ENCODE data around the gene GRIN2A.

Gene GRIN2A

DNA sequence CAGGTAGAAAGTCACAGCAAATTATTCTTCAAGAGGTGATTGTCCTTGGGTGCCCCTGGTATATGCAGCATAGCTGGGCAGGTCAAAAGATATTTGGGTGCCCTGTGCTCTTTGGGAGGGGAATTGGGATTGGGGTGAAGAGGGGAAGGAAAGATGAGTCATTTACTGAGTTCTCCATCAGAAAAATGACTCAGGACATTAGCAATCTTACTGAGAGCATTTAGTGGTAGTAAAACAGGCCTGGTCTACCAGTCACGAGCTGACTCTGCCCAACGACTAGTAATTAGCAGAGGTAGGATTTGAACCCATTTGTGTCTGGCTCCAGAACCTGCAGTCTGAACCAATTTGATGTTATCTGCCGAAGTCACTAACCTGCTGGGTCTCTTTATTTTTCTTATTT, 6.0 kb upstream of the GRIN2A start:
- in situ Hi-C loops (cut with MboI; ENCODE audit: low sequenced_read_pairs): no loop called here

DNA sequence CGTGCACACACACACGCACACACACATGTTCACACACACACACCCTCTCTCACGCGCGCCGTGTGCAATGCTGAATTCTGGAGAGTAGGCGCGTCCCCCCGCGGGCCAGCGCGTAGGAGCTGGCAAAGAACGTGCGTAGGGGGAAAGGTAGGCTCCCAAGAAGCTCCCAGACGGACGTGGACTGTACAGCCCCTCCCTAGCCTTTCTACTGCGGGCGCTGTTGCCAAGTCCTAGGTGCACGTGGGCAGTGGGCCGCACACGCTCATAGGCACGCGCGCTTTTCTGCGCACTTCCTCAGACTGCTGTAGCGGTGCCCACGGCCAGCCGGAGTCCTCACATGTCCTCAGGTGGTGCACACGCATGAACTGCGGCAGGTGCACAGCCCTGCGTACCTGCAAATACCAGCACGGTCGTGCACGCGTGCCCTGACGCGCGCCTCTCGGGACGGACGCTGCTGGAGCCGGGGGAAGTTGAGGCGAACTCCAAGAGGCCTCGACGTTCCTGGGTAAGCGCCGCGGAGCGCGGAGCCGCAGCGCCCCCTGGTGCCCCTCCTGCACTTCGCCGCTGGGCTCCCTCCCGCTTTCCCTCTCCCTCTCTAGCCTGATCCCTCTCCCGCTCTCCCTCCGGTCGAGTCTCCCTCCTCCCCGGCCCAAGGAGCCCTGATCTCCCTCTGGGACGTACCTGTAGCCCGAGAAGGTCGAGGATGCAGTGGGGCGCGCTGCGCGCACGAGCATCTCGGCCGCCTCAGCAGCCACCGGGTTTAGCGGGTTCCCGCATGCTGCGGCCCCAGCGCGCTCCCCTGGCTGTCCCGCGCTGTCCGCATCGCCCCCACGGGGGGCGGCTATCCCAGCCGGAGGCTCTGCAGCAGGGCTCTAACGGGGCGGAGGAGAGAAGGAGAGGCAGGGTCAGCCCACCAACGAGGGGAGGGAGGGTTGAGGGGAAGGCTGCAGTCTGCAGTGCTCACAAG, 749 bp downstream of the GRIN2A start:
- in situ Hi-C loops (cut with MboI; ENCODE audit: low sequenced_read_pairs): no loop called here

DNA sequence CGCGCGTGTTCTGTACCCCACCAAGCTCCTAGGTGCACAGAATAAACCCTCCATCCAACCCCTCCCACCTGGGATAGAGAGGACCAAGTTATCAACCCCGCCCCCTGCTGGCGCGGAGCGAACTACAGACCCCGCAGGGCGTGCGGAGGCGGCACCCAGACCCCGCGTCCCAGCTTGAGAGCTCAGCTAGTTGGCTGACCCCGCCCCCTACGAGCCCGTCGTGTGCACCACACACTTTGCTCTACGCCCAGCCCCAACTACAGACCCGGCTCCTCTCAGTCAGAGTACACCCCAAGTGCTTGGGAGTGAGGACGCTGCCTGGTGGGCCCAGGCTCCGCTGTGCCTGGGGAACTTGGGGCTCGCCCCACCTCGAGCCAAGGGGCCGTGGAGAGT, 1.5 kb downstream of the GRIN2A start:
- in situ Hi-C loops (cut with MboI; ENCODE audit: low sequenced_read_pairs): no loop called here

DNA sequence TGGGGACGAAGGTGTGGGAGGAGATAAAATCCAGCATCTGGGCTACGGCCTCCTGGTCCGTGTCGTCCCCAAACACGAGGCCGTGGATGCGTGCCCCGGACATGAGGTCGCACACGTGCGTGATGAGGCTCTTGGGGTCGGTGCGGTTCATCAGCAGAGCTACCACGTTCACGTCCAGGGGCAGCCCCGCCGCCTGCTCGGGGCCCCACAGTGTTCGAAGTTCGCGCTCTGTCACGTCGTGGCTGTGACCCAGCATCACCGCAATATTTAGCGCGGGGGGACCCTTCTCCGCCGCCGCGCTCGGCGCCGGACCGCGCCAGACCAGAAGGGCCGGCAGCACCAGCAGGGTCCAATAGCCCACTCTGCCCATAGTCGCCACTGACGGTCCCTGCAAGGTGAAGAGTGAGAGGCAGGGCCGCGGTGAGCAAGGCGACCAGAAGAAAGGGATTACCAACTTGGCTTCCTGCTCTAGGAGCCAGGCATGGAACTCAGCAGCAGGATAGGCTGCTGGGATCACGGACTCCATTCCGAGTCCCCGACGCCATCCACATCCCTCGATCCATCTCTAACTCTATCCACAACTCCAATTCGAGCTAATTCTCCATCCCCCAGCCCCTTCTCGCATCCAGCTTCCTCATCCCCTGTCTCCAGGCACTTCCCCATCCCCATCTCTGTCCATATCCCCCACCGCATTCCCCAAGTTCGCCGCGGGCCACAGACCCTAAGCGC, 2.0 kb downstream of the GRIN2A start:
- in situ Hi-C loops (cut with MboI; ENCODE audit: low sequenced_read_pairs): no loop called here

DNA sequence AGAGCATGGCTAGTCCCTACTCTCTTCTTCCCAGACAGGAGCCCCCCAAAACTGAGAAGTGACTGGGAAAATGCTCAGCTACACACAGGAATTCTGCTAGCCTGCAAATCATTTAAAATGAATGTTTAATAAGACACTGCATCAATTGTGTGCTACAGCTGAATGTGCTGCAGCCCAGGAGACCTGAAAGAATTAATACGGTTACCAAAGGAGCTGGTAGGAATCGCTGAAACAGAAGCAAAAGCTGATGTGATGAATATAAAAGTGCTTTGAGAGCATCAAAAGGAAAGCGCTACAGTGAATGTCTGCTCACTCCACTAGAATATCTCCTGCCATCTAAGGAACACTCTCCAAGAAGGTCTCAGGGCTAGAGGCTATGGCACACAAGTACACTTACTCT, 3.7 kb downstream of the GRIN2A start:
- in situ Hi-C loops (cut with MboI; ENCODE audit: low sequenced_read_pairs): no loop called here

DNA sequence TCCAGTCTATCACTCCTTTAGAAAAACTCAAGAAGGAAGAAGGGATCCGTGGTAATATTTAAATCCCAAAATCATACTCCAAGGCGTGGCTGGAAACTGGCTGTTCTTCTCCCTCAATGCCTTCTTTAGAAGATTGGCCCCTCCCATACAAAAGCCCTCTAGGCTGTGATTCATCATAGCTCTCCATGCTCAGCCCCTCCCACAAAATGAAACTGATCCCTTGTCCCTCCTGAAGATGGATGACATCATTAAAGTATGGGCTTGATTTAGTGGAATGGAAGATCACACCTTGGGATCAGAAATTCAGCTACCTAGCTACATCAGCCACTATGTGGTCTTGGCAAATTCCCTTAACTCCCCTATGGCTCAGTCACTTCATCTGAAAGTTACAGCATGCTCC, 4.1 kb downstream of the GRIN2A start:
- in situ Hi-C loops (cut with MboI; ENCODE audit: low sequenced_read_pairs): no loop called here

DNA sequence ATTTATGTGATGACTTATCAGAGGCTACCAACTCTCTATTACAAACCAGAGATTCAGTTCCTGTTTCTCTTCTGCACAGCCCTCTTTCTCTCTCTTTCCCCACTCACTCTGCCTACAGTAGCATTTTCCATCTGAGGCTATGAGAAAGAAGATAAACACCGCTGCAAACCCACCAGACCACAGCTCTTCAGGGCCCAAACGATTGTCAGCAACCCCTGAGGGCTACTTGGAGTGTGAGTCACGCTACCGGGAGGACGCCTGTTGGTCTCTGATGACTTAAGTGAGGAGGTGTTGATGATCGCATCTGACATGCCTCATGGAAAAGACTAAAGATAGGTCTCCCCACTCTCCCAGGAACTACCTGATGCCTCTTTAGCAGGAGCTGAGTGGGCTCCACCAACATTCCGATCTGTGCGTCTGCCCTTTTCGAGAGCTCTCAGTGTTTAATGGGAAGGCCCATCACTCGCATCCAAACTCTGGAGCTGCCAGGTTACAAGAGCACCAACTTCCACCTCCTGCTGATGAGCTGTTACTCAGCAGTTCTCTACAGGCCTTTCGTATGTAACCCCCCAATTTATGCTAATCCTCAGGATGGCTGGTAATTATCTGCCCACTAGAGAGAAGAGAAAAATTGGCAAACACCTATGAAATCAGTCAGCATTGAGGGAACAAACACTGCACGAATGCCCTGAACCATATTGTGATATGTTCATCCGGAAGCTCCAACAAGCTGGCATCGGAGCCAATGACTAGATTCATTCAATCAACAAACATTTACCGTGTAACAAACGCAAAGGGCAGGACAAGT, 9.2 kb downstream of the GRIN2A start:
- in situ Hi-C loops (cut with MboI; ENCODE audit: low sequenced_read_pairs): no loop called here

DNA sequence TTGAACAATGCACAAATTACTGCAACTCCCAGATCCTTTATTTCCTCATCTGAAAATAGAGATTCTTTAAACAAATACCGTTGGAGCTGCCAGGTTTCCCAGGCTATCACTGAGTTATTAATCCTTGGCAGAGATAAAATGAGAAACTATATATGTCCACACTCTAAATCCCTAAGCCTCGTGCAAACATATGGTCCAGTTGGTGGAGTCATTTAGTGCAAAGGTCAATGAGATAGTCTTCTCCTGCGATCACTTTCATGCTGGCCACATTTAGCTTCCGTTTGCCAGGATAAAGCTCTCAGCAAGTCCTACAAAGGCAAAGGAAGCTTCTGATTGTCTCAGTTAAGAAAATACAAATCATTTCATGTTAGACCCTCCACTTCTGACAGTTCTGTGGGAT, 11.0 kb downstream of the GRIN2A start:
- in situ Hi-C loops (cut with MboI; ENCODE audit: low sequenced_read_pairs): no loop called here

DNA sequence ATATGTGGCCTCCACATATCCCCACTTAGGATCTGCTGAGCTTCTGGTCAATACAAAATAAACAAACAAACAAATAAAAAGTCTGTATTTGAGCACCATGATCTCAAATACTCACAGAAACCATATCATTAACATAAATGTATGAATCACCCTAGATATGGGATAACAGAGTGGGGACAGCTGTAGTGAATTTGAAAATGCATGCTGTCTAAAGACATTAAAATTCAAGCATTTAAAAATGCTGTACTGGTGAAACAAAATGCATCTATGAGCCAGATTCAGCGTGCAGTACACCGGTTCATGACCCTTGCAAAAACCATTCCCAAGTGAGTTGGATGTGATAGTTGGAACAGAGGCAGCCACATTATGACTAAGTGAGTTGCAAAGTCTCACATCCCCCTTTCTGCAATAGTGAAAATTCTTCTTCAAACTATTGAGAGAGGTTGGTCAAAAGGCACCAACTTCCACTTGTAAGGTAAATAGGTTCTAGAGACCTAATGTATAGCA, 12.3 kb downstream of the GRIN2A start:
- in situ Hi-C loops (cut with MboI; ENCODE audit: low sequenced_read_pairs): no loop called here

DNA sequence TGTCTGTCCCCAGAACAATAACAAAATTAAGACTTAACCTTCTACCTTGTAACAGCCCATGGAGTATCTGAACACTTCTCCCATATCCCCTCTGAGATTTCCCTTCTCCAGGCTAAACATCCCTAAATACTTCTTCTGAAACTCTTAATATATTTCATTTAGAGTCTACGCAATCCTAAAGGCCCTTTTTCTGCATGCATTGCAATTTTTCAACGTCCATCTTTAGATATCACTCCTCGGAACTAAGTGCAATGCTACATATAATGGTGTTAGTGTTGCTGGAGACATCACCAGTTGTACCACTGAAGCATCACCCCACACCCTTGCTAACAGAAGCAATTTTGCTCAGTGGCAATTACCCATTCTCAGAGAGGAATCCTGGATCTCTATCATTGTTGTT, 13.2 kb downstream of the GRIN2A start:
- in situ Hi-C loops (cut with MboI; ENCODE audit: low sequenced_read_pairs): no loop called here

DNA sequence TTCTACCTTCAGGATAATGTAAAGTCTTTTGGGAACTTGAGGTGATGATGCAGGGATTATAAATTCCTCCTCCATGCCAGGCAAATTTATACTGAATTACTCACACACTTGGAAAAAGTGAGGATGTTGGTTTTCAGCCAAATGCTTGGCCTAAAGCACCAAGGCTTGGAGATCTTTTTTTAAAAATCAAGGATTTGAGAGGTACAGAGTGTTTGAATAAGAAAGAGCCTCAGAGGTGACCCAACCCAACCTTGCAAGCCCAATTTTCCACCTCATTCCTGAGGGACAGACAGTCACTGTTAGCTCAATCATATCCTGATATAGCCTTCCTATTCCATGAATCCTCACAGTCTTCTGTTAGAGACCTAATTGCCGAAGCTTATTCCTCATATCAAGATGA, 14.0 kb downstream of the GRIN2A start:
- in situ Hi-C loops (cut with MboI; ENCODE audit: low sequenced_read_pairs): no loop called here

DNA sequence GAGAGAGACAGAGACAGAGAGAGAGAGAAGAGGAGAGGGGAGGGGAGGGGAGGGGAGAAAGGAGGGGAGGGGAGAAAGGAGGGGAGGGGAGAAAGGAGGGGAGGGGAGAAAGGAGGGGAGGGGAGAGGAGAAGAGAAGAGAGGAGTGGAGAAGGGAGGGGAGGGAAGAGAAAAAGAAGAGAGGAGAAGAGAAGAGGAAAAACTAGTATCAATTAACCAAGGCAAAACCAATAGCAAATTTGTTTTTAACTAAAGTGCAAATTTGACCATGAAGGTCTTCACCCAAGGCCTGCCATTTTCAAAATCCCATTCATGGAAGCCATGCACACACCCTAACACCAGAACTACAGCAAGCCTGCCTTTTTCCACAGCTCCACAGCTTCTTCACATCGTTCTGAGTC, 16.6 kb downstream of the GRIN2A start:
- in situ Hi-C loops (cut with MboI; ENCODE audit: low sequenced_read_pairs): no loop called here

DNA sequence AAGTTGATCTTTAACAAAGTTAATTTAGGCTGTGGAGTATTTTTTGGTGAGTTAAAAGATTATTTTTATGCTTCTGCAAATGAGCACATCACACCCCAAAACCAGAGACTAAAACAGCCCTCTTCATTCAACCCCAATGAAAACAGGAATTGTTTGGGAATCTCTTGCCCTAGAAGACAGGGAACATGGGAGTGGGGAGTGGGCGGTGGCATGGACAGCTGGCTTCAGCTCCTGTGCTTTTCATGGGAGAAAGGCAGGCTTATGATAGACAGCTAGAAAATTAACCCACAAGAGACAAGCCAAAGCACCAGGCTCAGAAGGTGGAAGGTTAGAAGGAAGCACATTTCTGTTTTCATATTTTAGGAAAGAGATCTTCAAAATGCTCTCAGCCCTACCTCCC, 19.2 kb downstream of the GRIN2A start:
- in situ Hi-C loops (cut with MboI; ENCODE audit: low sequenced_read_pairs): no loop called here

DNA sequence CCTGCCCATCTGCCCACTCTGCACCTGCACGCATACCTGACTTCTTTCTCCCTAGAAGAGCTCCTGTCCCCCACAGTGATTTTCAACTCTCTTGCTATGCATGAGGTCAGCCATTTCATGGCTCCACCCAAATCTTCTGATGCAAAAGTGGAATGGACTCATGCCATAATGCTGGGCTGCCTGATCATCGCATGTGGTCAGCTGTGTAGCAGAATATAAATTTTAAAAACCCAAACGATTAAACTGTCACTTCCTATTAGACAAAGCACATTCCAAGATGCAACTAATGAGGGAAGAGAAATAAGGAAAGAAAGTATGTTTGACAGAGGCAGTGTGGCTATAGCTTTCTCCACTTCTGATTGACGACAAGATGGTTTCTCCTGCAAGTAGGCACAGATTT, 26.1 kb downstream of the GRIN2A start:
- in situ Hi-C loops (cut with MboI; ENCODE audit: low sequenced_read_pairs): no loop called here

DNA sequence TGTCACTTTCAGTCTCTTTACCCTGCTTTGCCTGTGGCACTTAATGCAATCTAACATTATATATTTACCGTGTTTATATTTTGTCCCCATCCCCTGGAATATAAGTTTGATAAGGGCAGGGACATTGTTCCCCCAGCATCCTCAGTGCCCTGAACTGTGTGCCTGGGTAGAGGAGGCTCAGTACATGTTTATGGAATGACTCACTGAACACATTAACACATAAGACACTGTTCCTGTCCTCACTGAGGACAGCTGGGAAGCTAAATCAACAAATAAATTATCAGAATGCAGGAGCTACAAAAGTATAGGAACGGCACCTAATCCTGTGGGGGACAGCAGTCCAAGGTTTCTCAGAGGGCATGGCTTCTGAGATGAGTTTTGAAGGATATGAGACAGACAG, 27.8 kb downstream of the GRIN2A start:
- in situ Hi-C loops (cut with MboI; ENCODE audit: low sequenced_read_pairs): no loop called here

DNA sequence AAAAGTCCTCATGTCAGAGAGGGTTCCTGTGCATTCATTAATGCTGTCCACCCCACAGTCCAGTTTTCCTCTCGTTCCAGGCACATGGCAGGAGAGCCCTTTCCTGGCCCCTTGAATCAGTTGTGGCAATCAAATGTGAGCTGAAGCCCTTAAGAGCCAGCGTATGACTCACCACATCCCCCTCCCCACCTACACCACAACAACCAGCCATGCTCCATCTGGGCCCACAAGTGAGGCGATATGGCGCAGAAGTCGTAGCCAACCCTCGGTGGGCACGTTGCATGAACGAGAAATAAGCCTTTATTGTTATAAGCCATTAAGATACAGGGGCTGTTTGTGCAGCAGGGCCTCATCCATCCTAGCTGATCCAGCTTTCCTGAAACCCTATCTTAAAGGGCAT, 28.2 kb downstream of the GRIN2A start:
- in situ Hi-C loops (cut with MboI; ENCODE audit: low sequenced_read_pairs): no loop called here

DNA sequence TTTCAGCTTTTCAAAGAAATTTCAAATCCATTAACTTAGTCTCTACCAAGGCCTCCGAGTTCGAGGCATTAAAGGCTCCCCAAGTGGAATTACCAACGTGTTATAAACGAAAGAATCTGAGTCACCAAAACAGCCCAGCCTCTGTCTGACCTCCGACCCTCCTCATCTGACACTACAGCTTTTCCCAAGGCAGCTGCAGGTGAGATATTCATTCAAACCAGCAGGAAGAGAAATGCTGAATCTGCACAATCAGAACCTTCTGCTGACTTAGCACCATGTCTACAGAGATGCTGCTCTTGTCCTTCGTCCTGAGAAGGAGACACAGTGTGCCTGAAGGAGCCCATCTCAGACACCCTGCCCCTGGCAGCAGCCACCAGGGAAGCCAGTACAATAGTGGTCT, 30.5 kb downstream of the GRIN2A start:
- in situ Hi-C loops (cut with MboI; ENCODE audit: low sequenced_read_pairs): no loop called here

DNA sequence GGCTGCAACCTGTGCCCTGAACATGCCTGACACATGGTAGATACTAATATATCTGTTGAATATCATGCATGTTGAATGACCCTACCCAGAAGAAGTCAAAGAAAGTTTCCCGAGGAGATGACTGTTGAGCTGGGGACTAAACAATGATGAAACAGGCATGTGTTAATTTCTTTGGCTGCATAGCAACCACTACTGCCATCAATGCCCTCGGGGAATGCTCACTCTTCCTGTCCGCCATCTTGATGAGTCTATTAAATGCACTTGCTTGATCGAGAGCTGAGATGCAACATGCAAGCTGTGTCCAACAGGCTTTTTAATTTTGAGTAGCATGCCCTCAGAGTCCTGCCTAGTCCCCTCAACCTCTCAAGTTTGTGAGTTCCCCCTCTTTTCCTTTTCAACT, 31.3 kb downstream of the GRIN2A start:
- in situ Hi-C loops (cut with MboI; ENCODE audit: low sequenced_read_pairs): no loop called here

DNA sequence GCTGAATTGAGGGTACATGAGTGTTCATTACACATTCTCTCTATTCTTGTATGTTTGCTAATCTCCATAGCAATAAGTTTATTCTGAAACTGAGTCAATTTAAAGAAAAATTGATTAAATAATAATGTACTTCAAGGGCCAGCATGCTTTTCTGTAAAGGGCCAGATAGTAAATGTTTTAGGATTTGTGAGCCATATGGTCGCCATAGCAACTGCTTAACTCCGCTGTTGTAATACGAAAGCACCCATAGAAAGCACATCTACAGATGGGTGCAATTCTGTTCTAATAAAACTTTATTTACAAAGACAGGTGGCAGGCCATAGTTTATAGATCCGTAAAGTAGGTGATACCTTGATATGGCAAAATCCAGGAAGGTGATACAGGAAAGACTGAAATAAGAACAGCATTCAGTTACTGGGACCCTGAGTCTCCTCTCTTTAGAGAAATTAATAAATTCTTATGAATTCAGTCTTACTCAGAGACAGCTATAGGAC, 36.6 kb downstream of the GRIN2A start:
- in situ Hi-C loops (cut with MboI; ENCODE audit: low sequenced_read_pairs): no loop called here

DNA sequence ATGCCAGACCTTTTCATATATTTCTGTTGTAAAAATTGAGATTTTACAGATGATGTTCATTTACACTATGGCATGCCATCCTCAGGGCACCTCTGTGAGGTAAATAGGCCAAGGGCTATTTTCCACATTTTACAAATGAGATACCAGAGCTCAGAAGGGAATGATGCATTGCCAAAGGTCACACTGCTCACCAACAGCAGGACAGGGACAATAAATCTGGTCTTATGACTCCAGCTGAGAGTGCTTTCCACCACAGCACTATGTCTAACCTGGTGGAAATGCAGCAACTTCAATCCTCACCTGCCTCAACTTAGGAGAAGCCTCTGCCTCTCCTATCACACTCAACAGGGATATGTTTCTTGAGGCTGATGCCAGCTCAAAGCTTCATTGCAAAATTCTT, 40.6 kb downstream of the GRIN2A start:
- in situ Hi-C loops (cut with MboI; ENCODE audit: low sequenced_read_pairs): no loop called here

DNA sequence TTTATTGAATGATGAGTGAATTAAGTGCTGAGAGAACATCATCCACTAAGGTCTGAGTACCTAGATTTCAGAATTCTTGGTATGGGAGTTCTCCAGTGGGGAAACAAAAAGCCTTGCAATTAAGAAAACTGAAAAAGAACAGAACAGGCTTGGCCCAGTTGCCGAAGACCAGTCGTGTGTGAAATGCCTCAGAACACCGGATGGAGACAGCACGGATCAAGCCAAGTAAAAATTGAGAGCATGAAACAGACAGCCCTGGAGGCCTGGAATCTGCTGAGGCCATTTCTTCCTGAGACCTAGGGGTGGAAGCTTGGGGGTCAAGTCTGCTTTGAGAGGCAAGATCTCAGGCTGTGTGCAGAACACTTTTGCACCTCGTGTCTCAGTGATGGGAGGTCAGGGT, 43.3 kb downstream of the GRIN2A start:
- in situ Hi-C loops (cut with MboI; ENCODE audit: low sequenced_read_pairs): no loop called here

All from HL-60/S4 treated with retinoic acid at 250 ng/mL for 4 days and 3 days (cell line).